Upper lobe of left lung (tissue), 6 donors: Measurements from ENCODE around the gene GLIS1. TPM values are rescaled to one million over a fixed set of nuclear protein-coding genes. Genes with fewer than 3 reads are reported as not detected.

Source experiments
- ATAC-seq, 2 donors: fragments of 200-7000 bp; cut with Tn5 transposase; one replicate each; pipeline ENCODE4 v1.9.1; 2022; ENCODE audit warnings: mild to moderate bottlenecking in 2 of 2, moderate library complexity in 2 of 2; ENCODE audit not compliant: low FRiP score in 2 of 2
- DNase-seq, 2 donors: peaks; one replicate each; pipeline ENCODE4 v3.0.0-alpha.2; 2019 to 2020
- H3K27ac ChIP-seq, 4 donors: fragments of 200-600 bp; sonication (generic); one replicate each; pipeline ENCODE4 v1.5.1; 2016 to 2019
- H3K27me3 ChIP-seq, 4 donors: fragments of 200-600 bp; sonication (generic); one replicate each; pipeline ENCODE4 v1.5.1; 2017 to 2019
- H3K36me3 ChIP-seq, 4 donors: fragments of 200-600 bp; sonication (generic); one replicate each; pipeline ENCODE4 v1.5.1; 2016 to 2019
- H3K4me1 ChIP-seq, 4 donors: fragments of 200-600 bp; sonication (generic); one replicate each; pipeline ENCODE4 v1.5.1; 2018 to 2019
- H3K4me3 ChIP-seq, 4 donors: fragments of 200-600 bp; sonication (generic); one replicate each; pipeline ENCODE4 v1.5.1; 2017 to 2019; ENCODE audit warnings: mild to moderate bottlenecking in 2 of 4, moderate library complexity in 1 of 4
- H3K9me3 ChIP-seq, 4 donors: fragments of 200-600 bp; sonication (generic); one replicate each; pipeline ENCODE4 v1.5.1; 2018 to 2019
- CTCF ChIP-seq, 6 experiments: fragments of 450-650 bp in 4 of 6; fragments of 200-600 bp in 2 of 6; sonication (generic) in 2 of 6; IDR thresholded peaks; one replicate each; pipeline ENCODE4 v1.5.1; 2016 to 2019; ENCODE audit warnings: antibody characterized with exemption in 6 of 6
- EP300 ChIP-seq, 4 donors: sonication (generic); formaldehyde crosslinking; IDR thresholded peaks; one replicate each; pipeline ENCODE4 v1.5.1; 2017; ENCODE audit warnings: antibody characterized with exemption in 4 of 4, control low read depth in 2 of 4
- POLR2A ChIP-seq, 4 donors: fragments of 450-650 bp; IDR thresholded peaks; one replicate each; pipeline ENCODE4 v1.5.1; 2016 to 2017; ENCODE audit warnings: antibody characterized with exemption in 4 of 4, mild to moderate bottlenecking in 2 of 4
- POLR2AphosphoS5 ChIP-seq, 2 donors: sonication (generic); formaldehyde crosslinking; IDR thresholded peaks; one replicate each; pipeline ENCODE4 v1.5.1; 2017; ENCODE audit warnings: antibody characterized with exemption in 2 of 2
- WGBS, 2 donors: methylation state at CpG; one replicate each; pipeline ENCODE4 v1.1.5; 2017 to 2018; 5-methylcytosine and 5-hydroxymethylcytosine counted together
- total RNA-seq, 6 donors: library from RNA; depleted of rRNA in 4 of 6; stranded (reverse); fragments of >200 nt in 4 of 6; gene quantifications; one replicate each; pipeline versions ENCODE4 v1.1.0 to v1.2.1, GENCODE V29; 2016 to 2021
- donor health status: DM: no; HTN: no; CAD: no; lungs with moderate emphysema.
- donor health status: DM: no; HTN: yes; CAD: no; lungs with severe emphysema.

The GLIS1 gene
- total RNA-seq, 6 donors from 2014 or later, result 0.26 to 1.0 TPM; not detected in 4

- DNase-seq (no peak), ATAC-seq (no peak)
- Histone ChIP-seq H3K27ac (no peak overlapping the region), H3K27me3 (no peaks in the 10 kb centered on the region), H3K4me3 (no peak overlapping the region), H3K9me3 (no peaks in the 10 kb centered on the region), H3K36me3 (no peaks in the 10 kb centered on the region), H3K4me1 (no peaks in the 10 kb centered on the region)
- TF ChIP-seq POLR2A (IDR thresholded peaks at IDR 0.05) (no peak), CTCF (IDR thresholded peaks at IDR 0.05) (no peak), EP300 (IDR thresholded peaks at IDR 0.05) (no peak), POLR2AphosphoS5 (IDR thresholded peaks at IDR 0.05) (no peak)
- 94 to 100% methylated on average over 1 of the region's 1 CpG for WGBS, 2 donors
These were observed 93.3 kb downstream of the GLIS1 start for GRCh38 chr1:53645690-53646078.

GRCh38 chr1:53644909-53645689 lies 93.9 kb downstream of the GLIS1 start:
- WGBS, 2 donors, result 73 to 79% methylated on average over 14 of the region's 14 CpGs
- Histone ChIP-seq H3K4me1 (no peaks in the 10 kb centered on the region), H3K36me3 (no peaks in the 10 kb centered on the region), H3K27ac (no peak overlapping the region), H3K9me3 (no peaks in the 10 kb centered on the region), H3K27me3 (no peaks in the 10 kb centered on the region), H3K4me3 (no peak overlapping the region)
- no peak for TF ChIP-seq POLR2AphosphoS5 (IDR thresholded peaks at IDR 0.05)
- TF ChIP-seq EP300 (IDR thresholded peaks at IDR 0.05), result no peak
- no peak for TF ChIP-seq CTCF (IDR thresholded peaks at IDR 0.05)
- no peak for TF ChIP-seq POLR2A (IDR thresholded peaks at IDR 0.05)
- DNase-seq (peak in 1 of 2 donors; percentile 6), ATAC-seq (no peak)

- ATAC-seq (no peak), DNase-seq (peak in 1 of 2 donors; percentile 3)
- WGBS, 2 donors, result 72 to 87% methylated on average over 7 of the region's 7 CpGs
- Histone ChIP-seq H3K4me3 (no peak overlapping the region), H3K27me3 (no peaks in the 10 kb centered on the region), H3K4me1 (no peaks in the 10 kb centered on the region), H3K9me3 (no peaks in the 10 kb centered on the region), H3K36me3 (no peaks in the 10 kb centered on the region), H3K27ac (no peak overlapping the region)
- no peak for TF ChIP-seq POLR2A (IDR thresholded peaks at IDR 0.05)
- TF ChIP-seq POLR2AphosphoS5 (IDR thresholded peaks at IDR 0.05), result no peak
- TF ChIP-seq CTCF (IDR thresholded peaks at IDR 0.05), result no peak
- TF ChIP-seq EP300 (IDR thresholded peaks at IDR 0.05), result no peak
These were observed 94.5 kb downstream of the GLIS1 start for GRCh38 chr1:53644496-53644895.

DNA sequence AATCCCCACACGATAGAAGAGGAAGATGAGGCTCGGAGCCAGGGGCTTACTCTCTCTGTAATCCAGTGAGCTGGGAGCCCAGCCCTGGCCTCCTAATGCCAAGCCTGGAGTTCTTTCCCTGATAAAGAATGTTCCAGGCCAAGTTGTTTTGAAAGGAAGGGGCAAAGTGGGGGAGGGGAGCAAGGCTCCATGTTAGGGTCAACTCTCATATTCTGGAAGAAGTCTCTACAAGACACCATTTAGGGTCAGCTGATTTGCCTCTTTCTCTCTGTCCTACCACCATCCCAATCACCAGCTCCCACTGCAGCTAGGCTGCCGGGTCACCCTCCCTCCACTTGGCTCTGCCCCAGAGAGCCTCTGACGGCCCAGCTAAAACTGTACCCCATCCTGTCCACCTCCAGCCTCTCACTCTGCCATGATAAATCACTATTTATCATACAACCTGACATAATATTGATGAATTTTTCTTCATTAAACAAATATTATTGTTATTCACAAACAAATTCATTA lies 95.0 kb downstream of the GLIS1 start:
- no peak for ATAC-seq
- Histone ChIP-seq H3K4me1 (no peaks in the 10 kb centered on the region), H3K4me3 (no peak overlapping the region), H3K9me3 (no peaks in the 10 kb centered on the region), H3K27ac (no peak overlapping the region), H3K27me3 (no peaks in the 10 kb centered on the region), H3K36me3 (no peaks in the 10 kb centered on the region)
- TF ChIP-seq EP300 (IDR thresholded peaks at IDR 0.05) (no peak), POLR2AphosphoS5 (IDR thresholded peaks at IDR 0.05) (no peak), CTCF (IDR thresholded peaks at IDR 0.05) (no peak), POLR2A (IDR thresholded peaks at IDR 0.05) (no peak)
- 88% methylated on average over 3 to 4 of the region's 4 CpGs for WGBS, 2 donors
- peak in 1 of 2 donors; percentile 6 for DNase-seq
